Cardiac muscle cell (in vitro differentiated cells and primary cell): ENCODE data around the gene CBX2. TPM values are rescaled to one million over a fixed set of nuclear protein-coding genes. Genes with fewer than 3 reads are reported as not detected.

Source experiments
- DNase-seq, 2 donors: peaks; one replicate each; pipeline versions ENCODE4 v3.0.0 to v3.0.0-alpha.2; 2010 to 2017; ENCODE audit warnings: low read depth in 1 of 2, low spot score in 1 of 2
- H3K27ac ChIP-seq: fragments of 200-600 bp; sonication (generic); 2 replicates; pipeline ENCODE4 v1.5.1; 2016
- H3K27me3 ChIP-seq: fragments of 200-600 bp; sonication (generic); 2 replicates; pipeline ENCODE4 v1.6.0; 2016; ENCODE audit warnings: control low read depth
- H3K36me3 ChIP-seq: fragments of 200-600 bp; sonication (generic); 2 replicates; pipeline ENCODE4 v1.5.1; 2016; ENCODE audit warnings: control low read depth
- H3K4me1 ChIP-seq: fragments of 200-600 bp; sonication (generic); 2 replicates; pipeline ENCODE4 v1.8.1; 2017; ENCODE audit warnings: low read depth, mild to moderate bottlenecking, mixed run types
- H3K4me3 ChIP-seq: fragments of 200-600 bp; sonication (generic); 2 replicates; pipeline ENCODE4 v1.5.1; 2016; ENCODE audit warnings: mild to moderate bottlenecking
- H3K9me3 ChIP-seq: fragments of 200-600 bp; sonication (generic); 2 replicates; pipeline ENCODE4 v1.5.1; 2017; ENCODE audit warnings: low read depth, mild to moderate bottlenecking, control low read depth
- polyA plus RNA-seq: library from polyadenylated mRNA; unstranded; fragments of >200 nt; fragmentation: Nextera tagmentation; extraction: Ambion mirVana; gene quantifications from 2 replicates; pipeline ENCODE4 v1.2.1, GENCODE V29; 2016
- total RNA-seq: library from RNA; depleted of rRNA; stranded (reverse); fragments of >200 nt; gene quantifications from 2 replicates; pipeline ENCODE4 v1.2.3, GENCODE V29; 2016
- TF ChIP-seq, protein P1 (sequence below): IDR thresholded peaks from 2 replicates; pipeline ENCODE4 v1.5.1; 2012; ENCODE audit warnings: low read depth, mild to moderate bottlenecking, low read length

Gene CBX2
- total and polyA plus RNA-seq, 2 experiments from 2014 or later, result 25.8 to 51.1 TPM

- Histone ChIP-seq H3K36me3 (no peaks in the 10 kb centered on the region), H3K4me1 (no peaks in the 10 kb centered on the region), H3K27ac (no peak overlapping the region), H3K9me3 (no peaks in the 10 kb centered on the region), H3K27me3 (peaks cover 9% of the 10 kb centered on the region), H3K4me3 (no peak overlapping the region)
- no peak for DNase-seq
- TF ChIP-seq, protein P1, sequence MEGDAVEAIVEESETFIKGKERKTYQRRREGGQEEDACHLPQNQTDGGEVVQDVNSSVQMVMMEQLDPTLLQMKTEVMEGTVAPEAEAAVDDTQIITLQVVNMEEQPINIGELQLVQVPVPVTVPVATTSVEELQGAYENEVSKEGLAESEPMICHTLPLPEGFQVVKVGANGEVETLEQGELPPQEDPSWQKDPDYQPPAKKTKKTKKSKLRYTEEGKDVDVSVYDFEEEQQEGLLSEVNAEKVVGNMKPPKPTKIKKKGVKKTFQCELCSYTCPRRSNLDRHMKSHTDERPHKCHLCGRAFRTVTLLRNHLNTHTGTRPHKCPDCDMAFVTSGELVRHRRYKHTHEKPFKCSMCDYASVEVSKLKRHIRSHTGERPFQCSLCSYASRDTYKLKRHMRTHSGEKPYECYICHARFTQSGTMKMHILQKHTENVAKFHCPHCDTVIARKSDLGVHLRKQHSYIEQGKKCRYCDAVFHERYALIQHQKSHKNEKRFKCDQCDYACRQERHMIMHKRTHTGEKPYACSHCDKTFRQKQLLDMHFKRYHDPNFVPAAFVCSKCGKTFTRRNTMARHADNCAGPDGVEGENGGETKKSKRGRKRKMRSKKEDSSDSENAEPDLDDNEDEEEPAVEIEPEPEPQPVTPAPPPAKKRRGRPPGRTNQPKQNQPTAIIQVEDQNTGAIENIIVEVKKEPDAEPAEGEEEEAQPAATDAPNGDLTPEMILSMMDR, result no peak
These were observed 20.7 kb upstream of the CBX2 start for GRCh38 chr17:79757140-79757745.

GRCh38 chr17:79758271-79758670 lies 19.7 kb upstream of the CBX2 start:
- Histone ChIP-seq H3K36me3 (no peaks in the 10 kb centered on the region), H3K27me3 (peaks cover 9% of the 10 kb centered on the region), H3K4me3 (no peak overlapping the region), H3K9me3 (no peaks in the 10 kb centered on the region), H3K27ac (no peak overlapping the region), H3K4me1 (no peaks in the 10 kb centered on the region)
- TF ChIP-seq, protein P1, result no peak
- DNase-seq, result no peak

GRCh38 chr17:79760197-79760906 lies 17.6 kb upstream of the CBX2 start:
- no peak overlapping the region for H3K4me3 ChIP-seq
- H3K36me3 ChIP-seq, result no peaks in the 10 kb centered on the region
- H3K27ac ChIP-seq, result no peak overlapping the region
- no peaks in the 10 kb centered on the region for H3K9me3 ChIP-seq
- DNase-seq, result no peak
- no peaks in the 10 kb centered on the region for H3K4me1 ChIP-seq
- peaks cover 3% of the 10 kb centered on the region for H3K27me3 ChIP-seq
- TF ChIP-seq, protein P1, result no peak

- no peaks in the 10 kb centered on the region for H3K27me3 ChIP-seq
- no peaks in the 10 kb centered on the region for H3K4me1 ChIP-seq
- DNase-seq, result no peak
- H3K4me3 ChIP-seq, result no peak overlapping the region
- H3K9me3 ChIP-seq, result no peaks in the 10 kb centered on the region
- TF ChIP-seq, protein P1, result no peak
- no peaks in the 10 kb centered on the region for H3K36me3 ChIP-seq
- no peak overlapping the region for H3K27ac ChIP-seq
These were observed 15.9 kb upstream of the CBX2 start for GRCh38 chr17:79761894-79762589.

GRCh38 chr17:79765708-79766107 lies 12.2 kb upstream of the CBX2 start:
- TF ChIP-seq, protein P1, result no peak
- Histone ChIP-seq H3K36me3 (no peaks in the 10 kb centered on the region), H3K4me3 (no peak overlapping the region), H3K27ac (no peak overlapping the region), H3K27me3 (no peaks in the 10 kb centered on the region), H3K9me3 (no peaks in the 10 kb centered on the region), H3K4me1 (no peaks in the 10 kb centered on the region)
- DNase-seq, result no peak
